ENCODE data around the gene ZFYVE1.

The ZFYVE1 gene

GRCh38 chr14:73000073-73000472 lies 26.8 kb downstream of the ZFYVE1 start:
- TF ChIP-seq CTCF (IDR thresholded peaks at IDR 0.05; ENCODE audit: control insufficient read depth, extremely low read depth, insufficient read depth): no peak
- H3K4me3 ChIP-seq (ENCODE audit: low read depth, low read length): no peak overlapping the region
- DNase-seq (ENCODE audit: low read depth): no peak

GRCh38 chr14:72999316-72999715 lies 27.6 kb downstream of the ZFYVE1 start:
- no peak for DNase-seq (ENCODE audit: low read depth)
- TF ChIP-seq CTCF (IDR thresholded peaks at IDR 0.05; ENCODE audit: control insufficient read depth, extremely low read depth, insufficient read depth): no peak
- H3K4me3 ChIP-seq (ENCODE audit: low read depth, low read length): no peak overlapping the region

- no peak for DNase-seq (ENCODE audit: low read depth)
- no peak overlapping the region for H3K4me3 ChIP-seq (ENCODE audit: low read depth, low read length)
- no peak for TF ChIP-seq CTCF (IDR thresholded peaks at IDR 0.05; ENCODE audit: control insufficient read depth, extremely low read depth, insufficient read depth)
Measured at GRCh38 chr14:72998252-72998903, 28.5 kb downstream of the ZFYVE1 start.

GRCh38 chr14:72996916-72997315 lies 30.0 kb downstream of the ZFYVE1 start:
- no peak for TF ChIP-seq CTCF (IDR thresholded peaks at IDR 0.05; ENCODE audit: control insufficient read depth, extremely low read depth, insufficient read depth)
- H3K4me3 ChIP-seq (ENCODE audit: low read depth, low read length): no peak overlapping the region
- no peak for DNase-seq (ENCODE audit: low read depth)

- DNase-seq (ENCODE audit: low read depth): no peak
- TF ChIP-seq CTCF (IDR thresholded peaks at IDR 0.05; ENCODE audit: control insufficient read depth, extremely low read depth, insufficient read depth): no peak
- H3K4me3 ChIP-seq (ENCODE audit: low read depth, low read length): no peak overlapping the region
Measured at GRCh38 chr14:72990171-72990570, 36.7 kb downstream of the ZFYVE1 start.

- no peak overlapping the region for H3K4me3 ChIP-seq (ENCODE audit: low read depth, low read length)
- DNase-seq (ENCODE audit: low read depth): no peak
- no peak for TF ChIP-seq CTCF (IDR thresholded peaks at IDR 0.05; ENCODE audit: control insufficient read depth, extremely low read depth, insufficient read depth)
Measured at GRCh38 chr14:72986857-72987256, 40.0 kb downstream of the ZFYVE1 start.

- no peak for TF ChIP-seq CTCF (IDR thresholded peaks at IDR 0.05; ENCODE audit: control insufficient read depth, extremely low read depth, insufficient read depth)
- no peak for DNase-seq (ENCODE audit: low read depth)
- H3K4me3 ChIP-seq (ENCODE audit: low read depth, low read length): no peak overlapping the region
Measured at GRCh38 chr14:72986214-72986613, 40.7 kb downstream of the ZFYVE1 start.
